Adrenal gland (tissue), 12 donors: ENCODE results near the gene TRAPPC2L. TPM values are rescaled to one million over a fixed set of nuclear protein-coding genes. Genes with fewer than 3 reads are reported as not detected.

Experiments used
- DNase-seq, 7 donors: peaks; one replicate each; pipeline ENCODE4 v3.0.0-alpha.2; 2019 to 2020
- H3K27ac ChIP-seq, 5 donors: fragments of 200-600 bp; sonication (generic) in 4 of 5; 1 replicate in 3 of 5; 2 replicates in 2 of 5; pipeline versions ENCODE4 v1.5.1 to v1.8.0; 2016 to 2020; ENCODE audit warnings: mild to moderate bottlenecking in 1 of 5
- H3K27me3 ChIP-seq: fragments of 200-600 bp; 2 replicates; pipeline ENCODE4 v1.8.0; 2021
- H3K36me3 ChIP-seq, 2 donors: fragments of 200-600 bp; replicated peaks in 1 of 2; 1 replicate in 1 of 2; 2 replicates in 1 of 2; pipeline versions ENCODE4 v1.5.1 to v1.8.0; 2018 to 2022
- H3K4me1 ChIP-seq, 2 donors: fragments of 200-600 bp; replicated peaks in 1 of 2; 1 replicate in 1 of 2; 2 replicates in 1 of 2; pipeline versions ENCODE4 v1.5.1 to v1.8.0; 2018 to 2021
- H3K4me3 ChIP-seq, 4 donors: fragments of 200-600 bp; sonication (generic) in 3 of 4; one replicate each; pipeline ENCODE4 v1.5.1; 2016 to 2018
- H3K9me3 ChIP-seq, 3 donors: fragments of 200-600 bp; sonication (generic) in 1 of 3; replicated peaks in 1 of 3; 1 replicate in 2 of 3; 2 replicates in 1 of 3; pipeline versions ENCODE4 v1.5.1 to v1.8.0; 2016 to 2021
- CTCF ChIP-seq, 6 experiments: fragments of 450-650 bp in 4 of 6; fragments of 200-600 bp in 2 of 6; sonication (generic) in 1 of 6; IDR thresholded peaks; 1 replicate in 5 of 6; 2 replicates in 1 of 6; pipeline versions ENCODE4 v1.5.1 to v1.8.0; 2016 to 2021; ENCODE audit warnings: antibody characterized with exemption in 6 of 6, mild to moderate bottlenecking in 2 of 6, moderate library complexity in 1 of 6
- POLR2A ChIP-seq, 2 donors: fragments of 450-650 bp; IDR thresholded peaks; one replicate each; pipeline ENCODE4 v1.6.1; 2017; ENCODE audit warnings: antibody characterized with exemption in 2 of 2, mild to moderate bottlenecking in 2 of 2, moderate library complexity in 1 of 2
- WGBS, 4 donors: extraction: QIAGEN DNeasy Blood & Tissue Kit in 2 of 4; methylation state at CpG; one replicate each; pipeline versions ENCODE4 v1.1.5 to v1.1.7; 2013 to 2017; 5-methylcytosine and 5-hydroxymethylcytosine counted together
- intact Hi-C, 2 donors: fragments of 100-400 bp; cut with DNase I; formaldehyde crosslinking; loops; one replicate each; pipeline versions ENCODE4 v1.14.1 to v1.15.0; 2022 to 2023
- polyA plus RNA-seq, 3 donors: library from polyadenylated mRNA; stranded (reverse); fragments of 200-250 nt in 2 of 3; fragments of 350-450 nt in 1 of 3; fragmentation: Illumina TruSeq in 1 of 3; extraction: RNeasy Lipid Tissue Mini Kit (QIAGEN cat#74804) in 1 of 3; gene quantifications; one replicate each; pipeline ENCODE4 v1.2.3, GENCODE V29; 2013 to 2014
- total RNA-seq, 9 donors: library from RNA; depleted of rRNA in 4 of 9; stranded (reverse); fragments of >200 nt in 4 of 9; fragments of 120-200 nt in 1 of 9; fragmentation: NEBNext Ultra II Directional in 1 of 9; extraction: Animal tissue kit (Norgen Biotek cat#: 25700) in 1 of 9; gene quantifications; one replicate each; pipeline versions ENCODE4 v1.1.0 to v1.2.4, GENCODE V29; 2013 to 2023
- donor health status: healthy with polysubstance abuse.
- donor health status: Bipolar disorder and iron deficiency.
- donor health status: DM: yes; HTN: yes; CAD: no.
- donor health status: DM: no; HTN: no; CAD: no.
- donor health status: DM: no; HTN: no; CAD: no.
- donor health status: DM: yes; HTN: yes; CAD: no.

Gene TRAPPC2L
- total and polyA plus RNA-seq, 12 donors: 56.7 to 279 (median 149) TPM

- H3K9me3 ChIP-seq: no peaks in the 10 kb centered on the region
- WGBS, 4 donors: 93 to 96% (median 95%) methylated on average over 11 to 18 of the region's 18 CpGs
- intact Hi-C loops: no loop called here
- DNase-seq: no peak
- H3K4me3 ChIP-seq: no peak overlapping the region
- no peaks in the 10 kb centered on the region for H3K4me1 ChIP-seq
- TF ChIP-seq CTCF (IDR thresholded peaks at IDR 0.05): no peak
- no peak for TF ChIP-seq POLR2A (IDR thresholded peaks at IDR 0.05)
- H3K36me3 ChIP-seq: peaks cover 0 to 3% of the 10 kb centered on the region in 2 donors
- H3K27ac ChIP-seq: no peak overlapping the region
- no peaks in the 10 kb centered on the region for H3K27me3 ChIP-seq
These were observed 9.3 kb upstream of the TRAPPC2L start for GRCh38 chr16:88847654-88848053.

GRCh38 chr16:88848557-88848956 lies 8.4 kb upstream of the TRAPPC2L start:
- Histone ChIP-seq H3K4me3 (no peak overlapping the region), H3K4me1 (no peaks in the 10 kb centered on the region), H3K27me3 (no peaks in the 10 kb centered on the region), H3K27ac (no peak overlapping the region), H3K9me3 (no peaks in the 10 kb centered on the region), H3K36me3 (peaks cover 0 to 3% of the 10 kb centered on the region in 2 donors)
- TF ChIP-seq POLR2A (IDR thresholded peaks at IDR 0.05): no peak
- no peak for TF ChIP-seq CTCF (IDR thresholded peaks at IDR 0.05)
- DNase-seq: no peak
- intact Hi-C loops: no loop called here
- 88 to 92% (median 90%) methylated on average over 11 to 21 of the region's 21 CpGs for WGBS, 4 donors

GRCh38 chr16:88850531-88851199 lies 6.3 kb upstream of the TRAPPC2L start:
- Histone ChIP-seq H3K36me3 (peaks cover 0 to 3% of the 10 kb centered on the region in 2 donors), H3K9me3 (no peaks in the 10 kb centered on the region), H3K27me3 (no peaks in the 10 kb centered on the region), H3K4me1 (peaks cover under 1 to 11% of the 10 kb centered on the region in 2 donors), H3K27ac (no peak overlapping the region), H3K4me3 (no peak overlapping the region)
- TF ChIP-seq POLR2A (IDR thresholded peaks at IDR 0.05): no peak
- TF ChIP-seq CTCF (IDR thresholded peaks at IDR 0.05): no peak
- intact Hi-C loops: no loop called here
- DNase-seq: no peak
- 94 to 96% (median 95%) methylated on average over 23 to 33 of the region's 33 CpGs for WGBS, 4 donors

GRCh38 chr16:88851616-88852015 lies 5.3 kb upstream of the TRAPPC2L start:
- H3K27ac ChIP-seq: no peak overlapping the region
- intact Hi-C loops: no loop called here
- DNase-seq: no peak

More at GRCh38 chr16:88851616-88852015, 5.3 kb upstream of the TRAPPC2L start:
- 91 to 97% (median 95%) methylated on average over 11 to 19 of the region's 19 CpGs for WGBS, 4 donors
- H3K36me3 ChIP-seq: peaks cover 0 to 3% of the 10 kb centered on the region in 2 donors
- H3K4me1 ChIP-seq: peaks cover 7 to 18% of the 10 kb centered on the region in 2 donors
- H3K4me3 ChIP-seq: no peak overlapping the region
- TF ChIP-seq POLR2A (IDR thresholded peaks at IDR 0.05) (no peak), CTCF (IDR thresholded peaks at IDR 0.05) (no peak)
- no peaks in the 10 kb centered on the region for H3K27me3 ChIP-seq
- H3K9me3 ChIP-seq: no peaks in the 10 kb centered on the region
